GM18505 (cell line): ENCODE results near the gene GTF2H2C.
"Not testable (repeated sequence)": the region's sequence is repeated elsewhere in the genome, so short reads cannot be mapped to it uniquely, and the experiment has no call there.

ENCODE experiments used
- ATAC-seq: cut with Tn5 transposase; IDR thresholded peaks from one replicate; pipeline ENCODE4 v1.9.1; 2021; ENCODE audit not compliant: unreplicated experiment
- POLR2A ChIP-seq: IDR thresholded peaks from 4 replicates; pipeline ENCODE4 v1.6.1; 2011; ENCODE audit warnings: borderline replicate concordance; ENCODE audit not compliant: insufficient read depth, insufficient read length; ENCODE audit errors: extremely low read depth

The GTF2H2C gene

DNA sequence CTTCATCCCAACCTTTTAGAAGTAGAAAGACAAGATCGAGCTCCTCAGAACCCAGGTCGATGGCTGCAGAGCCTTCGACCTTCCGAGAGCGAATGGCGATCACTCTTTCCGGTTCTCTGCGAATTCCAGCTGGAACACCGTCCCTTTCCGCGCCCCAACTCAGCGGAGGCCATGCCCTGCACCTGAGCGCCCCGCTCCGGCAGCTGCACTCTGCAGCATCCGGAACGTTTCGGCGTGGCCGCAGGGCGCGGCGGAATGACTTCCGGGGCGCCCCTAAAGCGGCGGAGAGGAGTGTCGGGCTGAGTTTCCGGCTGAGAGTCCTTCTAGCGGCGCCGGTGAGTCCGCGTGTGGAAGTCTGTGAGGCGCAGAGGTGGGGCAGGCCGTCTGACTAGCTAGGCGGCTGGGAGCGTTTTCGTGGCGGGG, at the start of gene GTF2H2C:
Gene GTF2H2C (plus strand): TSS at position 284 of the 423 bp plus-strand sequence. CDS start 4,942 bp downstream, outside the sequence.
- peak; percentile 61 for TF ChIP-seq POLR2A
- ATAC-seq: peak; percentile 98

- TF ChIP-seq POLR2A: no peak
- ATAC-seq: no peak
Observed at GRCh38 chr5:69510694-69511093, 49.3 kb upstream of the GTF2H2C start.

- TF ChIP-seq POLR2A: no peak
- no peak for ATAC-seq
Observed at GRCh38 chr5:69512740-69513260, 47.2 kb upstream of the GTF2H2C start.

DNA sequence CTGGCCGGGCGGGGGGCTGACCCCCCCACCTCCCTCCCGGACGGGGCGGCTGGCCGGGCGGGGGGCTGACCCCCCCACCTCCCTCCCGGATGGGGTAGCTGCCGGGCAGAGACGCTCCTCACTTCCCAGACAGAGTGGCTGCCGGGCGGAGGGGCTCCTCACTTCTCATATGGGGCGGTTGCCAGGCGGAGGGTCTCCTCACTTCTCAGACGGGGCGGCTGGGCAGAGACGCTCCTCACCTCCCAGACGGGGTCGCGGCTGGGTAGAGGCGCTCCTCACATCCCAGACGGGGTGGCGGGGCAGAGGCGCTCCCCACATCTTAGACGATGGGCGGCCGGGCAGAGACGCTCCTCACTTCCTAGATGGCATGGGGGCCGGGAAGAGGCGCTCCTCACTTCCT, 44.4 kb upstream of the GTF2H2C start:
- ATAC-seq: not testable (repeated sequence)

- ATAC-seq: no peak
- no peak for TF ChIP-seq POLR2A
Observed at GRCh38 chr5:69516769-69517168, 43.2 kb upstream of the GTF2H2C start.

DNA sequence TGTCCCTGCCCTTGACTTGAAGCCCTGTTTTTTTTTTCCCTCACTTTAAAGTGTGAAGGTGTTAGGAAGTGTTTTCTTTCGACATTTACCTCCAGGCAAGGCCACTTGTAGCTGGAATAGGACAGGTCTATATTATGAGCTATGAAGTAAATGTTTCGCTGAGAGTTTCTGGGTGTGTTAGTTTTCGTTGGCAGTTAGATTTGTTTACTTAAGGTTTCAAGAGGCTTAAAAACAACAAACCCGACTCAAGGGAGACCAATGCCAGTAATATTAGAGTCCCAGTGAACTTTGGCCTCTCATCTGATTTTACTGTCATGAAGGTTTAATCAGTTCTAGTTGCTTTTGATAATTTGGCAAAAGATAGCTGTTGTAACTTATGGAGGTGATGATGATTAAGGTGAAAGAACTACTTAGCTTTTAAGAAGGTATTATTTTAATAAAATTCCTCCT, 42.2 kb upstream of the GTF2H2C start:
- TF ChIP-seq POLR2A: no peak
- ATAC-seq: no peak

DNA sequence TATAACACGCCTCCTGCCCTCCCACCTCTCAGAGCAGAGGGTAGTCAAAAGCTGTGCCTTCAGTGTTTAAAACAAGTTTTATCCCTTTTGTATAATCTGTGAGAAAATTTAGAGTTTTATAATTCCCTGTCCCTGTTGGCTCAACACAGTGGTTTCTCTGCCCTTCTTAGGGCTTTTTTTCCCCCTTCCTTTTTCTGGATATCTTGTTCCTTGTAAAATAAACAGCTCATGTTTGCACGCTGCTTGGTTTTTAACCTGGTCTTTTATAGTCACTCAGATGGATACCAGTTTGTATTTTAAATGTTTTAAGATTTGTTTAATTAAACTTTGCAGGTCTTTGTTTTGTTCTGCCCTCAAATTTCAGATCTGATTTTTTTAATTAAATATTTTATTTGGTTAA, 40.7 kb upstream of the GTF2H2C start:
- no peak for ATAC-seq
- no peak for TF ChIP-seq POLR2A

DNA sequence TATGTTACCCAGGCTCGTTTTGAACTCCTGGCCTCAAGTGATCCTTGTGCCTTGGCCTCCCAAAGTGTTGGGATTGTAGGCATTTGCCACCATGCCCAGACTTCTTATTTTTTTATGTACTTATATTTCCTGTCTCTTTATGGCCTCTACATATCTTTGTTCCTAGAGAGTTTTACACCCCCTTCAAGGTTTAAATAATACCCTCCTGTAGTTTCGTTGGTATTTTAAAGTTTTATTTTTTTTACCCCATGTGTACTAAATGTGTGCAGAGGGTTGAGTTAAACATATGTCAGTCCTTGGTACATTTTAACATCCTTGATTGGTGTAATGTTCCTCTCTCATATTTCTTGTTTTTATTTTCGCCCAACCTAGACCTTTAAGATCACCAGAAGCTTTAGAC, 38.0 kb upstream of the GTF2H2C start:
- no peak for ATAC-seq
- TF ChIP-seq POLR2A: no peak

GRCh38 chr5:69525490-69525889, 34.5 kb upstream of the GTF2H2C start:
- no peak for ATAC-seq
- TF ChIP-seq POLR2A: no peak

- no peak for TF ChIP-seq POLR2A
- no peak for ATAC-seq
Observed at GRCh38 chr5:69526660-69527059, 33.3 kb upstream of the GTF2H2C start.

DNA sequence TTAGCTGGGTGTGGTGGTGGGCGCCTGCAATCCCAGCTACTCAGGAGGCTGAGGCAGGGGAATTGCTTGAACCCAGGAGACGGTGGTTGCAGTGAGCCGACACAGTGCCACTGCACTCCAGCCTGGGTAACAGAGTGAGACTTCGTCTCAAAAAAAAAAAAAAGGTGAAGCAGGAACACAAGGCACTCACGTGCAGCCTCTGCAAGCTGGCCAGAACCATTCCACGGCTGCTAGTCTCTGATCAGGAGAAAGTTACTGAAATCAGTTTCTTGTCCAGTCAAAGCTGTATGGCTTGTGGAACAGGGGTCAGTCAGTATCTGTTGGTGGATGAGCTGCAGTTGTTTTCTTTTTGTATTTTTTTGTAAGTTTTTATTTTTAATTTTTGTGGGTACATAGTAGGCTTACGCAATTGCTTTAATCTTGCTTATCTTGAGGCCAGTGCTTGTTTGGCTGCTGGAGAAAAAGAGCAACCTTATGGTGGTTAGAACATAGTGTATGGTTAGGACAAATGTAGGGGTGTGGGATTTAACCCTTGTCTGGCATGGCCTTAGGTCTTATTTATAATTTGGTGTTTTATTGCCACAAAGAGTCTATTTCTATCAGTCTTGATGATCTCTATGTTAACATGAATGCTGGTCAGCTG, 32.7 kb upstream of the GTF2H2C start:
- no peak for ATAC-seq
- no peak for TF ChIP-seq POLR2A

GRCh38 chr5:69528035-69528434, 32.0 kb upstream of the GTF2H2C start:
- ATAC-seq: no peak
- TF ChIP-seq POLR2A: no peak

- TF ChIP-seq POLR2A: no peak
- no peak for ATAC-seq
Observed at GRCh38 chr5:69528609-69529008, 31.4 kb upstream of the GTF2H2C start.

DNA sequence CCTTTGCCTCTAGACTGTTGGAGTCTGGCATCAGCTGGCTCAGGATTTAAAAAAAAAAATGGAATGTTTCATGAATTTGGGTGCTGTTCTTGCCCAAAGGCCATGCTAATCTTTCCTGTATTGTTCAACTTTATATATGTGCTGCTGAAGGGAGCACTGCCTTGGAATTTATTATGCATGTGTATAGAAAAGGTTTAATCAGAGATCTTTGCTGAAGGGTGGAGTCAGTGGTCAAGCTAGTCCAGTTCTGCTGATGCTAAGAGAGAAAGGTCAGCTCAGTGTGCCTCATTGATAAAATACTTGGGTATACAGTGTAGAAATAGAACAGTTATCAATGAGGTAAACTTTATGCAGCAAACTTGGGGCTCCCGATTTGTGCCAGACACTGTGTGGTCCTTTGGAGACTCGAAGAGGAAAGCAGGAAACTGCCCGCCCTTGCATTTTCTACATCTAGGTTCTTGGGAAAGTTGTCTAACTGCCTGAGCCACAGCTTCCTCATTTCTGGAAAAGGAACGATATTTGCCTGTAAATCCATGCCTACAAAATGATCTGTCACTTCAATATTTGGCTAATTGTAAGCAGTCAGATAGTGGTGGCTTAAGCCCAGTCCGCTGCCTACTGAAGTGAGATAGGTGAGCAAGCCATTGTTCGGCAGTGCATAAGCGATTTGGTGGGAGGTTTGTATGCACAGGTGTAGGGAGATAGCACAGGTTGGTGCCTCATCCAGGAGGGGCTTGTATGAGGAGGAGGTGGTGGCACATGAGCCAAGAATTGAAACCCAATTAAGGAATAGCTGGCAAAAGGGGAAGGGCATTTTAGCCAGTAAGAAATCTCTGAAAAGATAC, 29.2 kb upstream of the GTF2H2C start:
- no peak for ATAC-seq
- TF ChIP-seq POLR2A: no peak
